HG03103 (cell line): ENCODE results near the gene FBN2.

Source experiments
- ATAC-seq: cut with Tn5 transposase; IDR thresholded peaks from one replicate; pipeline ENCODE4 v1.9.1; 2021; ENCODE audit warnings: low read depth; ENCODE audit not compliant: unreplicated experiment

Gene FBN2

GRCh38 chr5:128380337-128380736 lies 157.7 kb downstream of the FBN2 start:
- ATAC-seq: no peak

- ATAC-seq: no peak
Observed at GRCh38 chr5:128378632-128379031, 159.4 kb downstream of the FBN2 start.

GRCh38 chr5:128378196-128378595 lies 159.8 kb downstream of the FBN2 start:
- no peak for ATAC-seq

- no peak for ATAC-seq
Observed at GRCh38 chr5:128376577-128376976, 161.5 kb downstream of the FBN2 start.

DNA sequence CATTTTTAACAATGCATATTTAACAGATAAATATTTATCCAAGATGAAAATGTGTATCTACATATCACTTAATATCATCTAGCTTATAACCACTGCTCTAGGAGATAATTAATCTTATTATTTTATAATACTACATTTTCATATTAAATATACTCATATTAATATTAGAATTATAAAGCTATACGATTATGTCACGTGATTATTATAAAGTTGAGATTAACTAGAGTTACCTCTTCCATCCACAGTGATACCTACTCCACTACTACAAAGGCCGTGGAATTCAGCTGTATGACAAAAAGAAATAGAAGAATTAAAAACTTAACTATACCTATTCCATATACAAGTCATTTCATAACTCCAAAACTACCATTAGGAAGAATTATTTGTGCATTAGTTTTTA lies 171.9 kb downstream of the FBN2 start:
- ATAC-seq: no peak

GRCh38 chr5:128362370-128362769 lies 175.7 kb downstream of the FBN2 start:
- no peak for ATAC-seq

- ATAC-seq: no peak
Observed at GRCh38 chr5:128358826-128359225, 179.2 kb downstream of the FBN2 start.

GRCh38 chr5:128357226-128357625 lies 180.8 kb downstream of the FBN2 start:
- no peak for ATAC-seq

- ATAC-seq: no peak
Observed at GRCh38 chr5:128355961-128356360, 182.1 kb downstream of the FBN2 start.

GRCh38 chr5:128353441-128354107 lies 184.5 kb downstream of the FBN2 start:
- no peak for ATAC-seq

GRCh38 chr5:128350705-128351104 lies 187.3 kb downstream of the FBN2 start:
- no peak for ATAC-seq

- ATAC-seq: no peak
Observed at GRCh38 chr5:128349044-128349858, 188.8 kb downstream of the FBN2 start.

GRCh38 chr5:128346038-128346437 lies 192.0 kb downstream of the FBN2 start:
- no peak for ATAC-seq

- ATAC-seq: no peak
Observed at GRCh38 chr5:128345247-128345646, 192.8 kb downstream of the FBN2 start.

DNA sequence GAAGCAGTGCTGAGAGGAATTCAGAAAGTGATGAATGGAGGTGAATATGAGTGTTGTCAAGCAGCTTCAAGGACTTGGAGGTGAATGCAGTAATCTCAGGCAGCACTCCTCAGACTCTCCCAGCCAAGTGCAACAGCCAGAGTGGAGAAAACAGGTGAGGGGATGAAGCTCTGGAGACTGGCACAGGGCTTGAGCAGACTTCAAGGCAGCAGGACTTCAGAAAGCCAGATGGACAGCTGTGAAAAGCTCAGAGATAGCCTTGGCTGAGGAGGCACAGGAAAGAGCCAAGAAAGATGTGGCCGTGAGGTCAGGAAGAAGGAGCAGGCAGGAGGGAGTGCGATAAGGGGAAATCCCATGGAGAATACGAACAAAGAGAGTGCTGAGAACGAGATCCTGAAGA lies 194.9 kb downstream of the FBN2 start:
- ATAC-seq: no peak

- no peak for ATAC-seq
Observed at GRCh38 chr5:128341056-128341455, 197.0 kb downstream of the FBN2 start.

DNA sequence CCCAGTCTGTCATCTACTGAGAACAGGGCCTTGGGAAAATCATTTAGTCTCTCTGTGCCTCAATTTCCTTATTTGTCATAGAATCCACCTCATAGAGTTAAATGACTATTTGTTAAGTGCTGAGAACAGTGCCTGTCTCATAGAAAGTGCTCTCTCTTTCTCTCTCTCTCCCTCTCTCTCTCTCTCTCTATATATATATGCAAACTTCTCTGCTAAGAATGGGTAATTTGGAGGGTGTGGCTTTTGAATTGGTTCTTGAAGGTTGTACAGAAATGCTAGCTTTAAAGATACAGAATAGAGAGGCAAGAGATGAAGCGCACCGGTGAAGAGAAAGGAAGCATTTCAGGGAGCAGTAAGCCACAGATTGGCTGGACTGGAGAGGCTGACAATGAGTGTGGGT lies 197.4 kb downstream of the FBN2 start:
- ATAC-seq: no peak

DNA sequence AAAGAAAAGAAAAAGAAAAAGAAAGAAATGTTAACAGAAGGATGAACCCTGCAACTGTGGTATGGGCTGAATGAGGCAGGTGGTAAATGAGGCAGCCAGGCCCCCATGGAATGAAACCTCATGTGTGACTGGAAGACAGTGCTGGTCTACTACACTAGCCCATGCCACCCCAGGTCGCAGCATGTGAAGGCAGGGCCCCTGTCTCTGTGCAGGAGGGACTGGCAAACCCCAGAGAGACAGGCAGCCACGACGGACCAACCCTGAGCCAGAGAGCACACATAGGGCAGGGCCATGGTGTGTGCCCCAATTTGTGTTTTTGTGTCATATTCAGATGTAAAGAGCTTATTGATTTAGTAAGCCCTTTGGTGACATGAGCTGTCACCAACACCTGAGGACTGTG lies 198.5 kb downstream of the FBN2 start:
- ATAC-seq: no peak

DNA sequence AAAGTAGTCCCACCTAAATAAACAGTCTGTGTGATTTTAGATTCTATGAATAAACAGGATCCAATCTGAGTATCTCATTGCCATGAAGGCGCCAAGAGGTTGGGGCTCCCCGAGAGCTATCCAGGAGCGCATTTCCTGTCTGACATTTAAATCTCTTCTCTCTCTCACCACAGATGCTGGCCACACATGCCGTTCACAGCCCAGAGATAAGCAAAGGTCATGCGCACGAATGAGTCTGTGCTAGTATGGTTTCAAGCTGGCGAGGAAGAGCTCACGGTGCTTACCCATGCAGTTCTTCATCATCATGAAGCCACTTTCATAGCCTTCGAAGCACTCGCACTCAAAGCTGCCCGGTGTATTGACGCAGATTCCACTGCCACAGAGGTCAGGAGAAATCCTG lies 199.4 kb downstream of the FBN2 start:
- ATAC-seq: no peak

DNA sequence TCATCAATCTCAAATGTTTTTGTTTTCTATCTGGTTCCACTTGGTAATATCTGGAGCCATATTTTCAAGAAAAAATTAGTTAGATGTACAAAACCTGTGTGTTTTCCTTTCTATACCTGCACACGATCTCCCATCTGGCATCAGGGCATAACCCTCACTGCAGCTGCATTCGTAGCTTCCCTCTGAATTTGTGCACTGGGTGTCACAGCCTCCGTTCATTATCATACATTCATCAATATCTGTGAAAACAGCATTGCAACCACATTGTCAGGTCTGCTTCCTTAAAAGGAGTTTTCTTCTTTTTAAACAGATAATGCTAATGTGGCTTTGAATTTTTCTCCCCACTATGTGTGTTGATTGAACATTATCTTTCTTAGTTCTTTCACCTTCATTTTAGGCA lies 202.7 kb downstream of the FBN2 start:
- ATAC-seq: no peak

DNA sequence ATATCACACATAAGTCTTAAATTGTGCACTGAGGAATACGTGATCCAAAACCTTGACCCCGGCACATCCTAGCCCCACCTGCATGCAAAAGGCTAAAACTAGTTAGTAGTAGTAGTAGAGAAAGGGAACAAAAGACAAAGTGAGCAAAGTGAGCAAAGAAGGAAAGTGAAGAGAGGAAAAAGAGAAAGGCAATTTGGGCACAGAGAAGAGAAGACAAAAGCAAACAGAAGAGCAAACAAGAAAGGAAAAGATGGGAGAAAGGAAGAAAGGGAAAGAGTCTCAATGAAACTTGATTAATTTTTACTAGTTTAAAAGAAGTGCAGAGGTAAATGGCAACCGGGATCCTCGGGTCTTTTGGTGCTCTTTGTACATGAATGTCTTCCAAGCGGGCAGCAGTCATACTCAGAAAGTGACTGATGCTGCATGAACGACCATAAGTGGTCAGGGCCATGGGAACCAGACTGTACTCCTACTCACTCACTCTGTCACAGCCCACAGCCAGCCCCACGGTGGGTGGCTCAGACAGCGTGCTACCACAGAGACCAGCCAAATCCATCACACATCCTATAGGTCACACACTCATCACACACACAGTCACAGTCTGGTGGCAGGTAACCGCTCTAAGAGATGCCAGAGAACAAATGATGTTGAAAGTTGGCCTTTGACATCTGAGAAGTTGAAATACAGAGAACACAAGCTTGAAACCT lies 203.9 kb downstream of the FBN2 start:
- ATAC-seq: no peak

DNA sequence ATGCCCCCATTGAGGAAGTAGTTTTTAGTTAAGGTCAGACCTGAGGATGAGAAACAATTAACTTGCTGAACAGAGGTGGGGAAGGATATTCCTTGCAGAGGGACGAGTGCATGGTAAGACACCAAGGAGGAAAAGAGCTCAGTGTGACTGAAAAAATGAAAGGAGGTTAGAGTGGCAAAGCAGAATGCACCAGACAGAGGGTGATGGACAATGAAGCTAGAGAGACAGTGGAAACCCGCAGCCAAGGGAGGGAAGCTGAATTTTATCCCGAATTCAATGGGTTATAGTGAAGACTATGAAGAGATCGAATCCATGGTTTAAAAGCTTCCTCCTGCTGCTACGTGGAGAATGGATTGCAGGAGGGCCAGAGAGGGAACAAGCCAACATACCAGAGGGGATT lies 206.8 kb downstream of the FBN2 start:
- ATAC-seq: no peak
